ENCODE measurements around the gene NUDT16L1.
A peak's percentile ranks its signal among the peaks of the same experiment; 100 is the strongest.

The NUDT16L1 gene

GRCh38 chr16:4682084-4682591 lies 11.2 kb upstream of the NUDT16L1 start:
- no peak for TF ChIP-seq Cebpa-rat (IDR thresholded peaks at IDR 0.05)
- no peak overlapping the region for H3K4me3 ChIP-seq
- H4K20me1 ChIP-seq, result peaks cover 5 to 100% (median 58%) of the 10 kb centered on the region in 11 experiments; a peak in 17 of 22 replicates
- H3K27ac ChIP-seq, result peak overlapping the region in 5 of 11 experiments; percentile 9 to 36 (median 23); a peak in 3 of 22 replicates
- peaks cover 81 to 100% (median 93%) of the 10 kb centered on the region in 11 experiments for H3K36me3 ChIP-seq
- H3K4me1 ChIP-seq, result peaks cover 0 to 61% (median 39%) of the 10 kb centered on the region in 10 experiments; a peak in 18 of 20 replicates
- no peak overlapping the region for H3K9ac ChIP-seq
- peak overlapping the region in 2 of 11 experiments; percentile 9 to 14; a peak in 1 of 22 replicates for H3K4me2 ChIP-seq
- no peaks in the 10 kb centered on the region for H3K9me3 ChIP-seq (replicated peaks in 1 of 11)
- no peaks in the 10 kb centered on the region for H3K27me3 ChIP-seq

GRCh38 chr16:4682616-4683254 lies 10.6 kb upstream of the NUDT16L1 start:
- no peaks in the 10 kb centered on the region for H3K9me3 ChIP-seq (replicated peaks in 1 of 11)
- peaks cover 4 to 100% (median 58%) of the 10 kb centered on the region in 11 experiments; a peak in 16 of 22 replicates for H4K20me1 ChIP-seq
- H3K27me3 ChIP-seq, result no peaks in the 10 kb centered on the region
- peak overlapping the region in 7 of 11 experiments; percentile 4 to 36 (median 23); a peak in 2 of 22 replicates for H3K27ac ChIP-seq
- no peak for TF ChIP-seq Cebpa-rat (IDR thresholded peaks at IDR 0.05)
- H3K4me2 ChIP-seq, result peak overlapping the region in 2 of 11 experiments; percentile 9 to 14; a peak in 2 of 22 replicates
- H3K4me1 ChIP-seq, result peaks cover 4 to 62% (median 41%) of the 10 kb centered on the region in 10 experiments
- H3K9ac ChIP-seq, result no peak overlapping the region; a peak in 1 of 22 replicates
- H3K36me3 ChIP-seq, result peaks cover 77 to 100% (median 91%) of the 10 kb centered on the region in 11 experiments
- no peak overlapping the region for H3K4me3 ChIP-seq

GRCh38 chr16:4683255-4684057 lies 9.9 kb upstream of the NUDT16L1 start:
- H3K4me3 ChIP-seq, result no peak overlapping the region
- peak overlapping the region in 1 of 11 experiments; percentile 30; a peak in 1 of 22 replicates for H3K9ac ChIP-seq
- H4K20me1 ChIP-seq, result peaks cover 0 to 100% (median 62%) of the 10 kb centered on the region in 11 experiments; a peak in 16 of 22 replicates
- TF ChIP-seq Cebpa-rat (IDR thresholded peaks at IDR 0.05), result no peak
- peak overlapping the region in 4 of 11 experiments; percentile 4 to 36 (median 23); a peak in 4 of 22 replicates for H3K27ac ChIP-seq
- H3K36me3 ChIP-seq, result peaks cover 73 to 100% (median 91%) of the 10 kb centered on the region in 11 experiments
- no peaks in the 10 kb centered on the region for H3K9me3 ChIP-seq (replicated peaks in 1 of 11)
- peaks cover 12 to 63% (median 42%) of the 10 kb centered on the region in 10 experiments for H3K4me1 ChIP-seq
- H3K27me3 ChIP-seq, result no peaks in the 10 kb centered on the region
- no peak overlapping the region for H3K4me2 ChIP-seq

GRCh38 chr16:4684058-4684715 lies 9.2 kb upstream of the NUDT16L1 start:
- no peak for TF ChIP-seq Cebpa-rat (IDR thresholded peaks at IDR 0.05)
- Histone ChIP-seq H3K27ac (peak overlapping the region in 5 of 11 experiments; percentile 2 to 91 (median 25); a peak in 5 of 22 replicates), H3K9ac (peak overlapping the region in 4 of 11 experiments; percentile 12 to 30 (median 22); a peak in 4 of 22 replicates), H3K27me3 (no peaks in the 10 kb centered on the region), H4K20me1 (peaks cover 1 to 100% (median 63%) of the 10 kb centered on the region in 11 experiments; a peak in 18 of 22 replicates), H3K4me2 (no peak overlapping the region; a peak in 2 of 22 replicates), H3K36me3 (peaks cover 73 to 100% (median 87%) of the 10 kb centered on the region in 11 experiments), H3K4me1 (peaks cover 19 to 70% (median 48%) of the 10 kb centered on the region in 10 experiments), H3K4me3 (no peak overlapping the region), H3K9me3 (replicated peaks in 1 of 11) (no peaks in the 10 kb centered on the region)

- no peaks in the 10 kb centered on the region for H3K9me3 ChIP-seq (replicated peaks in 1 of 11)
- peak overlapping the region in 2 of 11 experiments; percentile 5 to 7; a peak in 2 of 22 replicates for H3K4me2 ChIP-seq
- no peaks in the 10 kb centered on the region for H3K27me3 ChIP-seq
- peaks cover 73 to 100% (median 87%) of the 10 kb centered on the region in 11 experiments for H3K36me3 ChIP-seq
- peaks cover 25 to 76% (median 54%) of the 10 kb centered on the region in 10 experiments for H3K4me1 ChIP-seq
- peaks cover 3 to 100% (median 68%) of the 10 kb centered on the region in 11 experiments; a peak in 18 of 22 replicates for H4K20me1 ChIP-seq
- peak overlapping the region in 4 of 11 experiments; percentile 2 to 91 (median 32); a peak in 2 of 22 replicates for H3K27ac ChIP-seq
- peak overlapping the region in 1 of 11 experiments; percentile 29; a peak in 1 of 22 replicates for H3K9ac ChIP-seq
- no peak for TF ChIP-seq Cebpa-rat (IDR thresholded peaks at IDR 0.05)
- no peak overlapping the region for H3K4me3 ChIP-seq
Measured at GRCh38 chr16:4684763-4685162, 8.6 kb upstream of the NUDT16L1 start.

- Histone ChIP-seq H3K9me3 (replicated peaks in 1 of 11) (no peaks in the 10 kb centered on the region), H3K4me1 (peaks cover 30 to 81% (median 59%) of the 10 kb centered on the region in 10 experiments), H3K27me3 (no peaks in the 10 kb centered on the region), H3K27ac (peak overlapping the region in 3 of 11 experiments; percentile 17 to 91 (median 47); a peak in 4 of 22 replicates), H3K4me2 (peak overlapping the region in 1 of 11 experiments; percentile 7; a peak in 1 of 22 replicates), H3K9ac (no peak overlapping the region), H4K20me1 (peaks cover 0 to 100% (median 71%) of the 10 kb centered on the region in 11 experiments; a peak in 18 of 22 replicates), H3K36me3 (peaks cover 69 to 100% (median 85%) of the 10 kb centered on the region in 11 experiments), H3K4me3 (no peak overlapping the region)
- TF ChIP-seq Cebpa-rat (IDR thresholded peaks at IDR 0.05), result no peak
Measured at GRCh38 chr16:4685292-4685691, 8.1 kb upstream of the NUDT16L1 start.

- no peaks in the 10 kb centered on the region for H3K27me3 ChIP-seq
- no peaks in the 10 kb centered on the region for H3K9me3 ChIP-seq (replicated peaks in 1 of 11)
- H3K9ac ChIP-seq, result 0 out of 22 replicates have a peak overlapping the region, but pooled peaks of 1 of the 11 experiments have one; percentile 14
- no peak overlapping the region for H3K4me3 ChIP-seq
- H3K36me3 ChIP-seq, result peaks cover 63 to 94% (median 79%) of the 10 kb centered on the region in 11 experiments
- peaks cover 34 to 87% (median 64%) of the 10 kb centered on the region in 10 experiments for H3K4me1 ChIP-seq
- H4K20me1 ChIP-seq, result peaks cover 0 to 97% (median 69%) of the 10 kb centered on the region in 11 experiments; a peak in 18 of 22 replicates
- peak overlapping the region in 1 of 11 experiments; percentile 99; a peak in 3 of 22 replicates for H3K4me2 ChIP-seq
- TF ChIP-seq Cebpa-rat (IDR thresholded peaks at IDR 0.05), result no peak
- peak overlapping the region in 3 of 11 experiments; percentile 9 to 91 (median 47); a peak in 4 of 22 replicates for H3K27ac ChIP-seq
Measured at GRCh38 chr16:4685776-4686496, 7.4 kb upstream of the NUDT16L1 start.
